ENCODE data around the gene ASCC3. TPM values are rescaled to one million over a fixed set of nuclear protein-coding genes. Genes with fewer than 3 reads are reported as not detected.

ASCC3 gene
- total RNA-seq, 2 experiments from 2014 or later: 28.5 to 47.5 TPM

- Histone ChIP-seq H3K36me3 (ENCODE audit: insufficient read depth, low read length) (peaks cover 32% of the 10 kb centered on the region), H2AFZ (ENCODE audit: low read length) (no peak overlapping the region; the same call in 1 of the 2 replicates), H3K79me2 (ENCODE audit: insufficient read depth, low read depth, low read length) (no peaks in the 10 kb centered on the region), H3K4me2 (ENCODE audit: low read length) (peak overlapping the region; percentile 29; the same call in 1 of the 2 replicates), H3K9me3 (ENCODE audit: low read length) (no peaks in the 10 kb centered on the region), H3K4me3 (ENCODE audit: low read depth, low read length, poor library complexity, severe bottlenecking) (no peak overlapping the region), H3K9me2 (ENCODE audit: insufficient read depth, low read length) (no peaks in the 10 kb centered on the region), H3K27ac (ENCODE audit: low read depth, low read length, poor library complexity, severe bottlenecking) (peak overlapping the region; percentile 50), H4K20me1 (ENCODE audit: insufficient read depth, low read length) (no peaks in the 10 kb centered on the region), H3K4me1 (ENCODE audit: insufficient read depth, low read length, poor library complexity, severe bottlenecking) (peaks cover 10% of the 10 kb centered on the region)
- peak; percentile 75 for DNase-seq (ENCODE audit: low spot score)
- TF ChIP-seq, protein P1, sequence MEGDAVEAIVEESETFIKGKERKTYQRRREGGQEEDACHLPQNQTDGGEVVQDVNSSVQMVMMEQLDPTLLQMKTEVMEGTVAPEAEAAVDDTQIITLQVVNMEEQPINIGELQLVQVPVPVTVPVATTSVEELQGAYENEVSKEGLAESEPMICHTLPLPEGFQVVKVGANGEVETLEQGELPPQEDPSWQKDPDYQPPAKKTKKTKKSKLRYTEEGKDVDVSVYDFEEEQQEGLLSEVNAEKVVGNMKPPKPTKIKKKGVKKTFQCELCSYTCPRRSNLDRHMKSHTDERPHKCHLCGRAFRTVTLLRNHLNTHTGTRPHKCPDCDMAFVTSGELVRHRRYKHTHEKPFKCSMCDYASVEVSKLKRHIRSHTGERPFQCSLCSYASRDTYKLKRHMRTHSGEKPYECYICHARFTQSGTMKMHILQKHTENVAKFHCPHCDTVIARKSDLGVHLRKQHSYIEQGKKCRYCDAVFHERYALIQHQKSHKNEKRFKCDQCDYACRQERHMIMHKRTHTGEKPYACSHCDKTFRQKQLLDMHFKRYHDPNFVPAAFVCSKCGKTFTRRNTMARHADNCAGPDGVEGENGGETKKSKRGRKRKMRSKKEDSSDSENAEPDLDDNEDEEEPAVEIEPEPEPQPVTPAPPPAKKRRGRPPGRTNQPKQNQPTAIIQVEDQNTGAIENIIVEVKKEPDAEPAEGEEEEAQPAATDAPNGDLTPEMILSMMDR (conservative IDR thresholded peaks at IDR 0.05; ENCODE audit: low read length): peak; percentile 65
- TF ChIP-seq EZH2phosphoT487 (IDR thresholded peaks at IDR 0.05; ENCODE audit: borderline replicate concordance, low read depth, low read length): no peak
- CTCF ChIA-PET (ENCODE audit: unreplicated experiment): no interaction called here
- POLR2A ChIA-PET: interaction anchor here (0.6 kb wide), 1 partner anchor 31 kb away, joined by 3 read pairs; no protein-coding TSS in a partner anchor
- intact Hi-C loops (cut with micrococcal nuclease; ENCODE audit: unreplicated experiment): loop anchor here (1.0 to 10.0 kb wide), 4 partner anchors 216 to 619 kb away; no protein-coding TSS in a partner anchor
- BruUV-seq (replicated peaks): no TSS peak
These were observed 84.9 kb downstream of the ASCC3 start for GRCh38 chr6:100796049-100796823.

- Histone ChIP-seq H3K9me2 (ENCODE audit: insufficient read depth, low read length) (no peaks in the 10 kb centered on the region), H4K20me1 (ENCODE audit: insufficient read depth, low read length) (no peaks in the 10 kb centered on the region), H3K9me3 (ENCODE audit: low read length) (no peaks in the 10 kb centered on the region), H3K36me3 (ENCODE audit: insufficient read depth, low read length) (no peaks in the 10 kb centered on the region), H2AFZ (ENCODE audit: low read length) (no peak overlapping the region), H3K4me2 (ENCODE audit: low read length) (no peak overlapping the region), H3K4me3 (ENCODE audit: low read depth, low read length, poor library complexity, severe bottlenecking) (no peak overlapping the region), H3K4me1 (ENCODE audit: insufficient read depth, low read length, poor library complexity, severe bottlenecking) (no peaks in the 10 kb centered on the region), H3K27ac (ENCODE audit: low read depth, low read length, poor library complexity, severe bottlenecking) (no peak overlapping the region), H3K79me2 (ENCODE audit: insufficient read depth, low read depth, low read length) (no peaks in the 10 kb centered on the region)
- no peak for DNase-seq (ENCODE audit: low spot score)
- intact Hi-C loops (cut with micrococcal nuclease; ENCODE audit: unreplicated experiment): loop anchor here (10.0 kb wide), 1 partner anchor 625 kb away; no protein-coding TSS in a partner anchor
- ChIA-PET POLR2A (interaction anchor here (0.6 to 1.1 kb wide), 3 partner anchors 14 to 201 kb away, joined by 3 read pairs; no protein-coding TSS in a partner anchor), CTCF (ENCODE audit: unreplicated experiment) (no interaction called here)
- TF ChIP-seq, protein P1 (conservative IDR thresholded peaks at IDR 0.05; ENCODE audit: low read length): no peak
- no TSS peak for BruUV-seq (replicated peaks)
These were observed 91.0 kb downstream of the ASCC3 start for GRCh38 chr6:100790084-100790483.

DNA sequence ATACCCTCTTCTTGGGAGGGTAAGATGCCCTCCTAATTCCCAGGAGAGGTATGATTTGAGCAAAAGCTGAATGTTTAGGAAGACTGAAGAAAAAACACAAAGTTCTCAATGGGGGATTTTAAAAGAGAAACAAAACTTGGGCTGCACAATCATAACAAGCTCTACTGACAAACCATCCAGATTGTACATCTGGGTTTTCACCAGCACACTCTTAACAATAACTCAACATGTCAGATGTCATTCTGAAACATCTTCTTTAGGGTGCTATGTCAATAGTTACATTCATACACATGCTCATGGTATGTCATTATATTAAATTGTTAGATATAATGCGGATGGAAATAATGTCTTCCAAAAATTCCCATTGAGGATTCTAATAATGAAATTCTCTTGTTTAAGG, 95.1 kb downstream of the ASCC3 start:
- Histone ChIP-seq H3K79me2 (ENCODE audit: insufficient read depth, low read depth, low read length) (no peaks in the 10 kb centered on the region), H2AFZ (ENCODE audit: low read length) (no peak overlapping the region), H3K4me1 (ENCODE audit: insufficient read depth, low read length, poor library complexity, severe bottlenecking) (no peaks in the 10 kb centered on the region), H3K4me3 (ENCODE audit: low read depth, low read length, poor library complexity, severe bottlenecking) (no peak overlapping the region), H3K4me2 (ENCODE audit: low read length) (no peak overlapping the region), H3K27ac (ENCODE audit: low read depth, low read length, poor library complexity, severe bottlenecking) (no peak overlapping the region), H3K36me3 (ENCODE audit: insufficient read depth, low read length) (no peaks in the 10 kb centered on the region), H3K9me2 (ENCODE audit: insufficient read depth, low read length) (no peaks in the 10 kb centered on the region), H3K9me3 (ENCODE audit: low read length) (no peaks in the 10 kb centered on the region), H4K20me1 (ENCODE audit: insufficient read depth, low read length) (no peaks in the 10 kb centered on the region)
- DNase-seq (ENCODE audit: low spot score): no peak
- TF ChIP-seq, protein P1 (conservative IDR thresholded peaks at IDR 0.05; ENCODE audit: low read length): no peak
- TF ChIP-seq EZH2phosphoT487 (IDR thresholded peaks at IDR 0.05; ENCODE audit: borderline replicate concordance, low read depth, low read length): no peak
- CTCF ChIA-PET (ENCODE audit: unreplicated experiment): no interaction called here
- POLR2A ChIA-PET: interaction anchor here (1.0 kb wide), 1 partner anchor 13 kb away, joined by 4 read pairs; no protein-coding TSS in a partner anchor
- intact Hi-C loops (cut with micrococcal nuclease; ENCODE audit: unreplicated experiment): no loop called here
- no TSS peak for BruUV-seq (replicated peaks)

Measured in OCI-LY7 (cell line).